NCI-H1105 treated with DMSO at 0.1 percent for 48 hours (cell line): ENCODE results near the gene PALS1.

ENCODE experiments used
- DNase-seq: peaks from one replicate; lab custom pipeline; 2025; lab: John Stamatoyannopoulos, UW

PALS1 gene

DNA sequence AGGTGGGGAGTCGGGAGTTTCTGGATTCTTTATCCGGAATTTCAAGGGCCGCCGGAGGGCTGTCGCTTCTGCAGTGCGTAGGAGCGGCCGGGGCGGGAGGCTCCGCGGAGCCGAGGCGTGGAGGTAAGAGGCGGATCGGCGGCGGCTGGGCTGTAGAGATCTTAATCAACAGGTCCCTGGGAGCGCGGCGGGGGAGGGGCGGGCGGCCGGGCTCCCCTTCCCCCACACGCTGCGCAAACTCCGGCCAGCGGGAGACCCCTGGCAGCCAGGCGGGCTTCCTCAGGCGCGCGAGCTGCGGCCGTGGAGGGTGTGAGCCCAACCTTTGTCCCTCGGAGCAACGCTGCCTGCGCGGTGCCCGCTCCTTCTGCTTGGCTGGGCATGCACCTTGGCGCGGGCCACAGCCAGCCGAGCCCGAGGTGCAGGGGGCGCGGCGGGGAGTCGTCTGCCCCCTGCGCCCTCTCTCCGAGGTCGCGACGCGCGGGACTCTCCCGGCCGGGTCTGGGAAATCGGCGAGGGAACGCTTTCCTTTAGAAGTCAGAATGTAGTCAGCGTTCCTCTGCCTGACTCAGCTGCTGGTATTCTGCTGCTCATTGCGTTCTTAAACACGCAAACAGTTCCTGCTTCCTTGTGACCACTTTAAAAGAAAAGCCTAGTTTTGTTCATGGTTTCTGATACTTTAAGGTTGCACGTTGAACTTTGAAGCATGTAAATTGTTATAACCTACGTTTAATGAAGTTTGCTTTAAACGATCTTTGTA, at the start of gene PALS1:
Gene PALS1, plus strand, starts transcription at position 25 of the 757 bp plus-strand sequence. CDS start 37,736 bp downstream, outside the sequence.
- peak; percentile 84 for DNase-seq

GRCh38 chr14:67191768-67192290, 49.4 kb upstream of the PALS1 start:
- no peak for DNase-seq

- DNase-seq = no peak
Measured at GRCh38 chr14:67192366-67192765, 48.9 kb upstream of the PALS1 start.

GRCh38 chr14:67195279-67195678, 46.0 kb upstream of the PALS1 start:
- no peak for DNase-seq

GRCh38 chr14:67199016-67199415, 42.2 kb upstream of the PALS1 start:
- DNase-seq = no peak

GRCh38 chr14:67207810-67208209, 33.4 kb upstream of the PALS1 start:
- no peak for DNase-seq

DNA sequence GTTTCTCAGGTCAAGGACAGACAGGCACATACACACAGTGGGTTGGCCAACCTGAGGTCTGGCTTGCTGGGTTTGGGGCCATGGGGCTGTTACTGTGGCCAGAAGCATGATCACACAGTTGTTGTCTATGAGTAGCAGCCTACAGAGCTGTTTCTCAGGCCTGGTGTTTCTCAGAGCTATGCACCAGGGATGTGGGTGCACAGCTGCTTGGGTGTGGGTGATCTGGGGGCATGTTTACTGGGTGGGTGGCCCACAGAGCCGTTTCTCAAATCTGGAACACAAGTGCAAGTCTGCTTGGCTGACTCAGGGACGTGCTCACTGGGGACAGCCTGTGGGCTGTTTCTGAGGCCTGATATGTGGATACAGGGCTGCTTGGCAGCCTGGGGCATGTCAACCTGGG, 23.1 kb upstream of the PALS1 start:
- no peak for DNase-seq

- DNase-seq = no peak
Measured at GRCh38 chr14:67221248-67221981, 19.8 kb upstream of the PALS1 start.

GRCh38 chr14:67221982-67222328, 19.3 kb upstream of the PALS1 start:
- DNase-seq = no peak

GRCh38 chr14:67225523-67225922, 15.7 kb upstream of the PALS1 start:
- DNase-seq = no peak

DNA sequence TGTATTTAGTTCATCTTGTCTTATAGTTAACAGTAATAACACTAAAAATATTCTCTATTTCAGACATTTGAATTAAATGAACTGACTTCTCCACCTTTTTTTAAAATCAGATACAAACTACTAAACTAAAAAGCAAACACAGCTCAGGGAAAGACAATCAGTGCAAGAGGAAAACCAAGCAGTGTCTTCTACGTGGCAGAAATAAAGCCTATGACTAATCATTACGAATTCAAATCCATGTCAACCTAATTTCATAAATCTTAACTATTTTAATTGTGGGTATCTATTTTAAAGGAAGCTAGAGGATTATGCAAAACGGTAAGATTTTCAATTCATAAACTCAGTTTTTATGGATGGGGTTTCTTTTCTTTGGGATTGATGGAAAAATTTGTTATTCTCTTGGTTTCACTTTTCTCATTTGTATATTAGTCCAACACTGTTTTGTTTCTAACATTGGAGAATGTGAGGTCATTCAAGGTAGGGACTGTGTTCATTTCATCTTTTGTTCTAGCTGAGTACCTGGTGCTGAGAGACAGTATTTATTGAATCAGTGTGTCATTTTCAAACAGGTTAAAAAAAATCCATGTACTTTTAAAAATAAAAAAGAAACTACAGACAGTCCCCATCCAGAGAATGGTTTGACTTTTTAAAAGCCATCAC, 12.8 kb upstream of the PALS1 start:
- DNase-seq = no peak

- DNase-seq = no peak
Measured at GRCh38 chr14:67232066-67232465, 9.2 kb upstream of the PALS1 start.

GRCh38 chr14:67232621-67233020, 8.6 kb upstream of the PALS1 start:
- no peak for DNase-seq

- DNase-seq = no peak
Measured at GRCh38 chr14:67237591-67237990, 3.6 kb upstream of the PALS1 start.

GRCh38 chr14:67239582-67239981, 1.7 kb upstream of the PALS1 start:
- no peak for DNase-seq

DNA sequence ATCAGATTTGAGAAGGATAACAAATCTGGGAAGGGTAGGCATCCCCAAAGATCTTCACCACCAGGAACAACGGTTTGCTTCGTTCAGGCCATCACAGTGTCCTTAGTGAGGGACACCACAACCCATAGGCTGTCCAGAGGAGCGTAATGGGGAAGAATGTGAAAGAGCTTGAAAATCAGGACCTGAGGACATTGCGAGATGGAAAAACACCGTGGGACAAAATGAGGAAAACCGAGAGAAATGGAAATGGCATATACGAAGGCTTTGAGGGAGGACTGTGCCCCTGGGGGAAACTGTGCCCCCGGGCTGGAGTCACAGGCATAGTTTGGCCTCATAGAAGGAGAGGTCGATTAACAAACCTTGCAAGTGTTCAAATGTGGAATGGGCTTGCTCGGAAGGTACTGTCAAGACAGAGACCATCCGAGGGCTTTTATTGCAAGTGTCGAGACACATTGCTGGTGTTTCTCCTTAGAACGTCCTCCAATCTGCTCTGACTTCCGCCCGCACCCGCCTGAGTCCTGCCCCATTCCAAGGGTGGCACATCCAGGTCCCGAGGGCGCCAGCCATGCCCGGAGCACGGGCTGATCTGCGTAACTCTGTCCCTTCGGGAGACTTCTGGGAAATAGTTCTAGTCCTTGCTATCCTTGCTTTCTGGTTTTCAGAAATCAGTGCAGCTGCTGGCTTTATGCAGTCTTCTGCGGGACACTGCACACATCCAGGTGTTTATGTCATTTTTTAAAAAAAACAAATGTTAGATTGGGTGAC, 885 bp upstream of the PALS1 start:
- DNase-seq = no peak

DNA sequence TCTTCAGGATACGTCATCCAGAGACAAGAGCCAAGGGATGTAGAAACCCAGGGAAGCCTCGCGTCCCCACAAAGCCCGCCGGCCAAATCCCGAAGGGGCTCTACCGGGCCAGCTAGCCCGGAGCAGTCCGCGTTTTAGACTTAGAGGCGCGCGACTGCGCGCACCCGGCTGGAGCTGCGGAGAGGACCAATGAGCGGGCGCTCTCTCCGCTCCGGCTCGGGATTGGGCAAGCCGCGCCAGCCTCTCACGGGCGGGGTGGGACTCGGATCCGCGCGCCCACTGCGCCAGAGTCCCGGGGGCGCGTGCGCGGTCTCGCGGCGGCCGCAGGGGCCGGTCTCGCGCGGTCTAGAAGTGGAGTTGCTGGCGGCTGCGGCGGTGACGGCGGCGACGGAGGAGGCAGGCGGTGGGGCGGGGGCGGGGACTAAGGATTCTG, 241 bp upstream of the PALS1 start:
- DNase-seq = peak; percentile 95

DNA sequence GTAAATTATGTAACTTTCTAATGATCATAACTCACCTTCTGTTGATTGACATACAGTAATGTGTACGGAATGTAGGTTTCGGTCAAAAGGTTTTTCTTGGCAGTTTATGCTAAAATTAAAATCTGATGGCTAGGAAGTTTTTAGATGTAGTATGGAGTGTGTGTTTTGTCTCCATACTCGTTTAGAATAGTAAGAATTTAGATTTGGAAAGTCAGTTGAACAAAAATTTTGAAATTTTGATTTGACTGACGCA, 859 bp downstream of the PALS1 start:
- no peak for DNase-seq

- no peak for DNase-seq
Measured at GRCh38 chr14:67245104-67245503, 3.9 kb downstream of the PALS1 start.

DNA sequence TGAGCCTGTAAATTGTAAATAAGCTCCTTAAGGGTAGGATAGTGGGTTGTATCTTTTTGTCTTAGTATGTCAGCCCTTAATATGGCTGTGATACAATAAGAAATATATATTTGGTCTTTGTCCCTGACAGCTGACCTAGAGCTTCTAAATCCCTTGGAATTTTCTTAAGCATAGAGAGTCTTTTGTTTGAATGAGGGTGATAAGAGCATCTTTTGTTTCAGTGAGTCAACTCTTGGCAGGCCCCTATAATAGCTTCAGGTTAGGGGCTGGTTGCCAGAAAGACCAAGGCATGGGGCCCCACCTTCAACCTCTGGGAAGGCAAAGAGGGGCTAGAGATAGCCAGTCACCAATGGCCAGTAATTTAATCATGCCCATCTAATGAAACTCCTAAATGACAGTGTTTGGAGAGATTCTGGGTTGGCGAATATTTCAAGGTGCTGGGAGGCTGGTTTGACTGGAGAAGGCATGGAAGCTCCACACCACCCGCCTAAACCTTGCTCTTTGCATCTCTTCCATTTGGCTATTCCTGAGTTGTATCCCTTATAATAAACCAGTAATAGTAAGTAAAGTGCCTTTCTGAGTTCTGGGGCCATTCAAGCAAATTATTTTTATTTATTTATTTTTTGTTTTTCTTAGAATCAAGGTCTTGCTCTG, 10.5 kb downstream of the PALS1 start:
- no peak for DNase-seq

- DNase-seq = no peak
Measured at GRCh38 chr14:67253076-67253635, 11.9 kb downstream of the PALS1 start.
